Measurements from ENCODE around the gene CLASP1. TPM values are rescaled to one million over a fixed set of nuclear protein-coding genes. Genes with fewer than 3 reads are reported as not detected.

CLASP1 gene
- polyA plus RNA-seq, 1 donor (not counting 4 experiments of a cell fraction or from before 2014, with no cell fraction given): 16.7 TPM

GRCh38 chr2:121596221-121597080 lies 52.8 kb downstream of the CLASP1 start:
- no peaks in the 10 kb centered on the region for H3K27me3 ChIP-seq (ENCODE audit: control insufficient read depth, extremely low read depth, insufficient read depth, low read length)
- H3K4me3 ChIP-seq (ENCODE audit: control insufficient read depth in 2 of 3, extremely low read depth in 1 of 3, insufficient read depth in 2 of 3, low read depth in 1 of 3, low read length in 3 of 3): peak overlapping the region in 1 of 3 experiments; percentile 15
- dilution Hi-C loops (cut with MboI; ENCODE audit: extremely low pct_ligation_motif_present, low sequenced_read_pairs): no loop called here
- no peaks in the 10 kb centered on the region for H4K20me1 ChIP-seq (ENCODE audit: control insufficient read depth, extremely low read depth, insufficient read depth, low read length)
- H3K9me1 ChIP-seq (ENCODE audit: control insufficient read depth, extremely low read depth, insufficient read depth, low read length): peaks cover 2% of the 10 kb centered on the region
- TF ChIP-seq EZH2 (IDR thresholded peaks at IDR 0.05; ENCODE audit: low read length) (no peak), CTCF (optimal IDR thresholded peaks at IDR 0.05 in 1 of 3, IDR thresholded peaks at IDR 0.05 in 1 of 3, conservative IDR thresholded peaks at IDR 0.05 in 1 of 3; ENCODE audit: extremely low read depth in 1 of 3, insufficient read depth in 2 of 3, low read length in 3 of 3) (peak; percentile 19 to 45 (median 42))
- no peaks in the 10 kb centered on the region for H3K36me3 ChIP-seq (ENCODE audit: control insufficient read depth in 2 of 2, extremely low read depth in 1 of 2, insufficient read depth in 2 of 2, low read length in 2 of 2)
- peaks cover 14% of the 10 kb centered on the region for H3K4me1 ChIP-seq (ENCODE audit: control insufficient read depth, extremely low read depth, insufficient read depth, low read length)
- peak; percentile 65 for FAIRE-seq
- no peak overlapping the region for H3K9ac ChIP-seq (ENCODE audit: control insufficient read depth, extremely low read depth, insufficient read depth, low read length)
- no peak overlapping the region for H3K27ac ChIP-seq (ENCODE audit: control insufficient read depth, insufficient read depth, low read length)
- H3K4me2 ChIP-seq (ENCODE audit: control insufficient read depth, extremely low read depth, insufficient read depth, low read depth, low read length): peak overlapping the region; percentile 50
- no peak for DNase-seq (ENCODE audit: low read depth, low spot score)
- no peaks in the 10 kb centered on the region for H3K9me3 ChIP-seq (ENCODE audit: control insufficient read depth, low read depth, low read length)
- peaks cover 55% of the 10 kb centered on the region for H3K79me2 ChIP-seq (ENCODE audit: control insufficient read depth, insufficient read depth, low read length)
- no peak overlapping the region for H2AFZ ChIP-seq (ENCODE audit: control insufficient read depth, low read length)

- Histone ChIP-seq H3K9me3 (ENCODE audit: control insufficient read depth, low read depth, low read length) (no peaks in the 10 kb centered on the region), H3K79me2 (ENCODE audit: control insufficient read depth, insufficient read depth, low read length) (peaks cover 56% of the 10 kb centered on the region), H3K4me1 (ENCODE audit: control insufficient read depth, extremely low read depth, insufficient read depth, low read length) (peaks cover 14% of the 10 kb centered on the region), H3K4me3 (ENCODE audit: control insufficient read depth in 2 of 3, extremely low read depth in 1 of 3, insufficient read depth in 2 of 3, low read depth in 1 of 3, low read length in 3 of 3) (no peak overlapping the region), H4K20me1 (ENCODE audit: control insufficient read depth, extremely low read depth, insufficient read depth, low read length) (no peaks in the 10 kb centered on the region), H2AFZ (ENCODE audit: control insufficient read depth, low read length) (no peak overlapping the region), H3K4me2 (ENCODE audit: control insufficient read depth, extremely low read depth, insufficient read depth, low read depth, low read length) (no peak overlapping the region), H3K36me3 (ENCODE audit: control insufficient read depth in 2 of 2, extremely low read depth in 1 of 2, insufficient read depth in 2 of 2, low read length in 2 of 2) (no peaks in the 10 kb centered on the region), H3K9me1 (ENCODE audit: control insufficient read depth, extremely low read depth, insufficient read depth, low read length) (peaks cover 2% of the 10 kb centered on the region), H3K27me3 (ENCODE audit: control insufficient read depth, extremely low read depth, insufficient read depth, low read length) (no peaks in the 10 kb centered on the region), H3K9ac (ENCODE audit: control insufficient read depth, extremely low read depth, insufficient read depth, low read length) (no peak overlapping the region), H3K27ac (ENCODE audit: control insufficient read depth, insufficient read depth, low read length) (no peak overlapping the region)
- dilution Hi-C loops (cut with MboI; ENCODE audit: extremely low pct_ligation_motif_present, low sequenced_read_pairs): no loop called here
- DNase-seq (ENCODE audit: low read depth, low spot score) (no peak), FAIRE-seq (no peak)
- TF ChIP-seq EZH2 (IDR thresholded peaks at IDR 0.05; ENCODE audit: low read length): no peak
- TF ChIP-seq CTCF (optimal IDR thresholded peaks at IDR 0.05 in 1 of 3, IDR thresholded peaks at IDR 0.05 in 1 of 3, conservative IDR thresholded peaks at IDR 0.05 in 1 of 3; ENCODE audit: extremely low read depth in 1 of 3, insufficient read depth in 2 of 3, low read length in 3 of 3): no peak
Measured at GRCh38 chr2:121595012-121595891, 54.0 kb downstream of the CLASP1 start.

Data from keratinocyte (primary cell).